ENCODE measurements around the gene KISS1.

KISS1 gene

DNA sequence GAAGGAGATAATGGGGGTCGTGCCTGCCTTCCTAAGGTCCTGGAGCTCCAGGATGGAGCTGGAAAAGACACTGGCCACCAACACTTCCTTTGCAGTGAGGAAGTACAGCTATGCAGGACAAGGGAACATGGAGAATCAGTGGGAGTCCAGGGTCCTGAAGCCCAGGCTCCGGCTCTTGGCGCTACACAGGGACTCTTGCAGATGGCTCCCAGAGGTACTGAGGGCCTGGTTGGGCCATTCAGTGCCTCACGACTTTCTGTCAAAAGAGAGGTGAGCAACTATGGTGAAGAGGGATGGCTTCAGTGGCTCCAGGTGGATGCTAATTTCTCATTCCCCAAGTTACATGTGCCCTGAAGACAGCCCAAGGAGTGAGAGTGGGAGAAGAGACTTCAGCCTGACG, 42.6 kb downstream of the KISS1 start:
- no peak for DNase-seq

DNA sequence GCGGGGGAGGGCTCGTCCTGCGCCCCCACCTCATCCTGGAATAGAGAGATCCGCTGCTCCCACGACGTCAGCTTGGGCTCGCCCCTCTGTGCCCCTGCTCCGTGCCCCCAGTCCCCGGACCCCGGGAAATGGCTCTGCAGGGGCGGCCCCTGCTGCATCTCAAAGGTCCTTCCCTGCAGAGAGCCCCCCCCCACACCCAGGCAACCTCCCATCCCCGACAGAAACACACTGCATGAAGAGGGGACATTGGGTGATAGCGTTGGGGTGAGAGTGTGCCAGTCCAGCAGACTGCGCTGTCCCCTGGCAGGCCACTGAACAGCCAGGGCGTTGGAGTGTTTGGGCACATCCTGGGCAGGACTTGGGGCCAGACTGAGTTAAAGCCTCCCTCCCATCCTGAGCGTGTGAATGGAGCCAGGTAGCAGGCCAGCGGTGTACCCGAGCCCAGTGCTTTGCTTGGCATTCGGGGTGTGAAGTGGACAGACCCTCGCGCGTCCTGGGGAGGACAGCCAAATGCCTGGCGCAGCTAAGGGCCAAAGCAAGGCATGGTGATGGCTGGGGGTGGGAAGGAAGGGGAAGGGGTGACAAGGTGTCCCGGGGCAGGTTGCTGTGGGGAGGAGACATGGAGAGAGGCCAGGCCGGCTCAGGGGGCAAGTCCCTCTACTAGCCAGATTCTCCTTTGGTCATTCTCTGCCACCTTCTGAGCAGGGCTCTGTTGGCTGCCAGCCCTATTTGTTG, 43.8 kb downstream of the KISS1 start:
- no peak for DNase-seq

DNA sequence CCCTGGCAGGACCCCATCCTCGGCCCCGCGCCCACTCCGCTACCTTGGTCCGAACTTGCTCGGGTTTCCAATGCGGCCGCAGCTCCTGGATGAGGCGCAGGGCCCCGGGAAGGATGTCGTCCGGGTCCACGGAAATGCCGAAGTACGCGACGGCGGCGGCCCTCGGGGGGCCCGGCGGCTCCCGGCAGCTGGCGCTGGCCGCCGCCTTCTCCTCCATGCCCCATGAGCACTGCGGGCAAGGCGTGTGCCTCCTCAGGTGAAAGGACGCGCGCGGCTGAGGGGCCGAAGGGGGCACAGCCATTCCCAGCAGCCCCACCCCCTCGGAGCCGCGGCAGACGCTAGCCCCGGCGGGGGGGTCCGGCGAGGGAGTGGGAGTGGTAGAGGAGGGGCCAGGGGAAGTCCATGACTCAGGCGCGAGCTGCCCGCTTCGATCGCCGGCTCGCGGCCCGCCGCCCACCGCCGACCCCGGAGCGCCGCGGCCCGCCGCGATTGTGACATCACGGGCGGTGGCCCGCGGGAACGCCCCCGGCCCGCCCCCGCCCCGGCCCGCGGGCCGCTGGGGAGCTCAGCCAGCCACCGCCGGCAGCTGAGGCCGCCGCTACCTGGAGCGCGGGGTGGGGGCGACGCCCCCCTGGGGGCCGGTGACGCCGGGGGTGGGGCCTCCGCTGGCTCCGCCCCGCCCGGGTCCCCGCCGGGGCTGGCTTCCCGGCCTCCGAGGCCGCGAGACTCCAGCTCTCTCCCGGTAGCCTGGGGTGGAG, 44.6 kb downstream of the KISS1 start, which contains the start of gene ETNK2:
ETNK2 (minus strand) TSS at position 493 of the 758 bp plus-strand sequence; CDS start at position 301, 192 bp downstream.
- DNase-seq = peak; percentile 23

DNA sequence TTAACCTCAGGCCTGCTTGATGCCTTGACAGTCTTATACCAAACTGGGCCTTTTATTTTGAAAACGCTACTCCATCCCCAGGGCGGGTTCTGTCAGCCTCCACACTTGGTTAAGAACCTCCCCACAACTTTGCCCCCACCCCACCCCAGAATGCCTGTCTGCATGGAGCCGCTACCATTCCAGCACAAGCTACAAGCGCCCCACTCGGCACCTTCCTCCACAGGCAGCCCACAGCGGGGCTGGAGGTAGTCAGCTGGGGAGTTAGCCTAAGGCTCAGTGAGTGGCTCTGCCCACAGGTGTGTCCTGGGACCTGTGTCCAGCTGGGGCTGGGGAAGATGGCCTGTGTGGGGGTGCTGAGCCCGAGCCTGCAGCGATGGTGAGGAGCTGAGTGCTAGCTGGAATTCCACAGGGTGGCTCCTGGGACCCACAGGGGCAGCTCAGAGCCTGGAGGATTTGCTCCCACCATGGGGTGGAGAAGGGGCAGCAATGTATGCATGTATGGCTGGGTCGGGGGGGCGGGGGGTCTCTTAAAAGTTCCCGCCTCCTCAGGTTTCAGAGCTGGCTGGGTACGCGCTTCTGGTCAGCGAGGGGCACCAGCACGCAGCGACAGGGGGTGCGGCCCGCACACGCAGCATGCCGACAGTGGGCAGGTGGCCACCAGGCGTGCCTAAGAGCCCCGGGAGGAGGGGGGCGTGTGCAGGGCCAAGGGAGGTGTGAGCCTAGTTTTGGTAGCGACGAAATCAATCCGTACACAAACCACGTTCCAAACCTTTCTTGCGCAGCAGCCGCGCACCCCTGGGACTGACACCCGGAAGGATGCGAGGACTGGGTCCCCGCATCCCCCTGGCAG, 45.4 kb downstream of the KISS1 start:
- no peak for DNase-seq

DNA sequence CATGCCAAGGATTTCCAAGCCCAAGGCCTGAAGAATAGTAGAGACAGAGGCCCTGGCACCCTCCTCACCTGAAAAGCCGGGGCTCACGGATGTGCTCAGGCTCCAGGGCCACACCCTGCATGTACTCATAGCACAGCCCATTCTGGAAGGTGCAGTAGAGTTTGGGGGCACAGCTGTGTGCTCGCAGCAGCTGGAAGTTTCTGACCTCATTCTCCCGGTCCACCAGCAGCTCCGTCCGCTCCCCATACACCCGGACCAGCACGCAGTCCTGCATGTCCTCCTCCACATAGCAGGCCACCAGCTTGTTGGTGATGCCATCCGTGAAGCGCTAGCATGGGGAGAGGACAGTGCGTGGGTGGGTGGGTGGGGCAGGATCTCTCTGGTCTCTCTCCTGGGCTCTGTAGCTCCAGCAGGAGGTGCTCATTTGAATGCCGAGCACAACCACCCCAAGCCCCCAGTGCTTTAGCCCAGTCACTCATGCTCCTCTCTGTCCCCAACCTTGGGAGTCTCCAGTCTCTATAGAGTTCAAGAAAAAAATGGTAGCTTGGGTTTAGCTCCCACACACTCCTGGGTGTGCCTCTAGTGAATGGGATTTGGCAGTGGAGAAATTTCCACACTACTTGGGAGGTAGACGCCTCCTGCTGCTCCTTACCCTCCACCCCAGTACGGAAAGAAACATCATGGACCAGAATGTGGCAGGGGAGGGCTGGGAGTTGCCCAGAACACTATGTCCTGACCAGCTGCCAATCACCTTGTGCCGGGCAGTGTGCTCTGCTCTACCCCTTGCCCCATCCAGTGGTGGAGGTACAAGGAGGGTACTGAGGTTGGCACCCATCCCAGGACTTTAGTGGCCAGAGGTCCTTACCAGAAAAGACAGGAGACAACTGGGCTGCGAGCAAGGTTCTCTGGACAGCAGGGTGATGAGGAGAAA, 46.4 kb downstream of the KISS1 start:
- no peak for DNase-seq

DNA sequence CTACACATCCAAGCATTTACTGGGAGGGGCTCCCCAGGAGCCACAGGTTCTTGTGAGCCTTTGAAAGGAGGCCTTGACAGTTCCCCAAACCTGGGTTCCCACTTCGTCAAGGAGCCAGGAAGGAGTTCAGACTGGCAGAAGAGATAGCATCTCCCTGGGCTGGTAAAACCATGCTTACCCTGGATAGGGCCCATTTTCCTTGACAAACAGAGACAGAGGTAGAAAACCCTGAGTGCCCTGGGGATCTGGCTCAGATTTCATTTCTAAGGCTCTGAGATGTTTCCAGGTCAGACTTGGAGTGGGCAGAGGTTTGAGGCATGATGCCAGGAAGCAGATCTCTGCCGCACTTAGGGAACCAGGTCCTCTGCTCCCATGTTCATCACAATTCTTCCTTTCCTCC, 47.2 kb downstream of the KISS1 start:
- no peak for DNase-seq

DNA sequence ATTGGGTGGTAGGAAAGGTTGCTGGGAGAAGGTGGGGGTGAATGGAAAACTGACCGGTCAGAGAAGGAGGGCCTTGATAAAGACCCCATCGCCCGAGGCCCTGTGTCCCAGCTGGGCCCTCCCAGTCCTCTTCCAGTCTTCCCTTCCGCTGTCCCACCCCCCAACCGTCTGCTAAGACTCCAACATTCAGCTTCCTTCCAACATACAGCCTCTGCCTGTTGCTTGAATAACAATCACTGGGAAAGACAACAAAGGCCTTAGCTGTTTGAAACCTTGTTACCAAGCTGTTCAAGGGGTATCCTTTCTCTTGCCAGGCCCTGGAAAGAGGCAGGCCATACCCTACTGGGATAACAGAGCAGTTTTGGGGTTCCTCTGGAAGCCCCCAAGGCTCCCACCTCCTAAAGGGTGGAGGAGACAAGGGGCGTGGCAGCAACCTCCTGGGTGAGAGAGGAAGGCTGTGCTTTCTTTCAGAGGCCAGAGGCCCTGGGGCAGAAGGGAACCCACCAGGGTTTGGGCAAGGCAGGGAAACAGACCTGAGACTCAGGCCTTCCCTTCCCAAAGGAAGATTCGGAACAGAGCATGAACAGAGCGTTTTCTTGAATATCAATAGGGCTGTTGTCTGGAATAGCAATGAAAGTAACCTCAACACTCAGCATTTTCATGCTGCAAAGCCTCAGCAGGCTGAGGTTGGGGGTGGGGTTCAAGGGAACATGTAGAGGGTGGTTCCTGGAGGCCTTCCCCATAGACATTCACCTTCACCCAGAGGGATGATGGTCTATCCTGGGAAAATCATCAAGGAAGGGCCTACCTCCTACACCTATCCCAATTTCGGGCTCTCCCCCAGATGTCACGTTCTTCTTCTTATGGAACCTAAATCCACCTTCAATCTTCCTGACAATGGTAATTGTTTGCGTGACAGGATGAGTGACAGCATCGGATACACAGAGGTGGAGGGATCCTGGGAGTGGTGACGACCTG, 48.6 kb downstream of the KISS1 start:
- no peak for DNase-seq

DNA sequence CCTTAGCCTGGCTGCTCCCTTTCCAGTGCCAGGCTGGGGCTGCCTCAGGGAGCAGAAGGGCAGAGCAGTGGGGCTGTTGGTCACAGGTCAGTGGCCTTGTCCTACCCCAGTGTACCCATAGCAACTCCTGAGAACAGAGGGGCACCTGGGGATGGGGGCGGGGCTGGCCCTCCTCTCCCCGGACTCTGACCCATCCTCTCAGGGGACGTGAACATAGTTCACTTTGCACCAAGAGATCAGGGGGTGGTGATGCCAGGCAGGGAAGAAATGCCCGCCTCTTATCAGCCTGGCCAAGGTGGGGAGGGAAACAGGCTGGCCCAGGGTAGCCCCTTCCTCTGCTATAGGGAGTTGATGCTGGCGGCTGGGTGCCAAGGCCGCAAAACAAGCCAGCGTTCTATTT, 49.3 kb downstream of the KISS1 start:
- DNase-seq = no peak

DNA sequence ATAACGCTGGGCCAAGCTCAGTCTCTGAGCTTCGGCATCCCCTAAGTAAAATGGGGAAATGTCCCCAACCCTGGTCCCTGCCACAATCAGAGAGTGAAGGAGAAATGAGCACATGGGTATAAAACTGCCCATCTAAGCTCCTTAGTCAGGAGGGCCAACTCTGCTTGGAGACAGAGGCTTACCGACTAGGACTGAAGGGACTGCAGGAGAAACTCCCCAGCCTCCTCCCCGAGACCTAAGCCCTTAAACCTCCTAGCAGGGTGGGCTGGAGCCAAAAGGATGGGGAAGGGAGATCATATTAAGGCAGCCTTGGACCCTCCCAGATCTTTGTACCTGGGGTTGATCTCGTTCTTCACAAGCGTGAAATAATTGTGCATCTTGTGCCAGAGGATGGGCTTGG, 50.0 kb downstream of the KISS1 start:
- no peak for DNase-seq

DNA sequence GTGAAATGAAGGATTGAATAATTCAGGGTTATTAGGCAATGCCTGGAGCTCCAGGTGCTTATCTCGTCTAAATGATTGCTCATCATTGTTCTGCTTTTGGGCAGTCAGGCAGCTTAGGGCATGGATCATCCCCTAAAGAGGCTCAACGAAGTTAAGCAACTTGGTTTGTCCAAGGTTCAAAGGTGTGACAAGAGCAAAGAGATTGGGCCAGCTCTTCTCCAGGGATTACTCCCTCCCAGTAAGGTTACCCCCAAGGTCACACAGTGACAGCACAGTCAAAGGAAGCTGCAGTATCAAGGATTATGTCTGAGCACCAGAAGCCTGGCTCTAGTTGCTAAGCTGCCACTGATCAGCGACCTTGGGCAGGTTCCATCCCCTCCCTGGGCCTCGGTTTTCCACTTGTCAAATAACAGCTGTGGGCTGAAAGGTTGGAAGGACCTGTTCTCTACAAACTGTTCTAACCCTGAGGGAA, 51.2 kb downstream of the KISS1 start:
- DNase-seq = no peak

DNA sequence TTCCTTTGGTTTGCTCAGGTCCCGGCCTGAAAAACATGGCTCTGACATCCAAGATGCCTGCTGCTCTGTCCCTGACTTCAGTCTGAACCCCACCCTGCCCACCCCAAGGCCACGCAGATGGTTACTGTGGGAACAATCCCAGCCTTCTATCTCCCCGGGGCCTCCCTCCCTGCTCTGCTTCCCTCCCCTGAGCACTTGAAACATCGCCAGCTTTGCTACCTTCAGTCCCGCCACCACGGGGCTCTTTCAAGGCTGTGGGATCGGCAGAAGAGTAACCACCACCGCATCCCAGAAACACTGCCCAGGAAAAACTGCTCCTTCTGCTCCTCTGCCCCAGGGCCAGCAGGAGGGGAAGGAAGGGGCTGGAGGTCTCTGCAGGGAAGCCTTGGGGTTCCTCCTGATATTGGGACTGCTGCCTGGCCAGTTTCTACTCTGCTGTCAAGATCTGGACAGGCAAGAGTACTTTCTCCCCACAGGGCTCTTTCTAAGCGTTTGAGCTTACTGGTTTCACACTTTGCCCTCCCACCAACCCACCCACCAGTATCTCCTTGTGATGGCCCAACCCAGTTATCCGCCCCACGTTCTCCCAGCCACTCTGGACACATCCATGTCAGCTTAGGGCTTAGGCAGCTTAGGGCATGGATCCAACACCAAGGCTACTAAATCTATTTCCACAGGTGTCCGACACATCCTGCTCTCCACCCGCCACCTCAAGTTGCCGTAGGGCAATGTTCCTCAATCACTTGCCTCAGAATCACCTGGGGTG, 52.8 kb downstream of the KISS1 start:
- DNase-seq = no peak

DNA sequence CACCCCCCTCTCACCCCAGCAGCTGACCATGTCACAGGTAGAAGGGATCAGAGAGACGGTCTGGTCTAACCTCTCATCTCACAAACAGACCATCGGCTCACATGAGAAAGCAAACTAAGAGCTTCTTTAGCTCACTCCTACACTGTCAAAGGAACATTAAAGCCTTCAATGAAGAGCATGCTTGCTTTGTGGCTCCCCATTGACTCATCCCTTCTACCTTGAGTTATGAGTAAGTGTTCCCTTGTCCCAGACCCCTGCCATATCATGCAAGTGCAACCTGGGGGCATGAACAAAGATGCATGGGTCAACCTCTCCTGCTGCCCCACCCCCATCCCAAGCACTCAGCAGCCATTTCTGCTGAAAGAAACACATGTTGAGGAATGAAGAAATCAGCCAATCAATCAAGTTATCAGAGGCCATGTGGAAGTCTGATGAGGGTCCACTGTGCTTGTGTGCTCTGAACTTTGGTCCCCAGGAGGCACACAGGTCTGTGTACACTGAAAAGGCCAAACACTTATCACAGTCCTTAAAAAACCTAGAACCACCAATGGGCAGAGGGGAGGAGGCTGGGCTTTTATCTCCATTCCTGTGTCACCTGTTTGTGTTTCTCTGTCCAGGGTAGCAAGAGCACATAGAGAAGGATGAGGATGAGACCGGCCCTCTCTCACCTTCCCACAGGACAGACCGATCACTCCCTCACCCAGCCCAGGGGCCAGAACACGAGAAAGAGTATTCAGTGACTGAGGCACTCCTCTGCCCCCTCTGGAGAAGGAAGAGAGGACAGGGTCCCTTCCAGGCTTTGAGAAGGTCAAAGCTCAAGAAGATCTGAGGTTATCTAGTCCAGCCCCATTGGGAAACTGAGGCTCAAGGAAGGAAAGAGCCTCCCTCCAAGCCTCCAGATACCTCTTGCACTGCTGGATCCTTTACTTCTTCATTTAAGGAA, 54.0 kb downstream of the KISS1 start:
- no peak for DNase-seq

DNA sequence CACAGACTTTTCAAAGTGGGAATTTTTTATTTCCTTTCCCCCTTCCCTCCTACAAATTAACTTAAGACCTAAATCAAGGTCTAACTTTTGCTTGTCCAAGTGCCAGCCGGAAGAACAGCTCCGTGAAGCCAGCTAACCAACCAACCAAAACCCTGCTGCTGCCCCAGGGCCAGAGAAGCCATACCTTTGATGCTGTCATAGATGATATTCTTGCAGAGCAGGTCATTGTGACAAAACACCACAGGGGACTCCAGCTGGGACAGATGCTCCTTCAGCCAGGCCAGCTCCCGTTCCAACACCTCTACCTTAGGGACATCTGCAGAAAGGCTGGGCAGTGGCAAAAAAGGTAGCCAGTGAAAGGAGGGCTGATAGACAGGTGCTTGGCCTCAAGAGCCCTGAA, 55.2 kb downstream of the KISS1 start:
- no peak for DNase-seq
